Measurements from ENCODE around the gene FAM131B.

- TF ChIP-seq GABPA (IDR thresholded peaks at IDR 0.05; ENCODE audit: borderline replicate concordance, insufficient read depth, low read length), result no peak
- TF ChIP-seq USF2 (IDR thresholded peaks at IDR 0.05; ENCODE audit: low read length), result no peak
- no peak; a peak in 1 of 4 replicates for TF ChIP-seq SIN3A (conservative IDR thresholded peaks at IDR 0.05 in 1 of 2, IDR thresholded peaks at IDR 0.05 in 1 of 2; ENCODE audit: low read depth in 1 of 2, low read length in 2 of 2)
Measured at GRCh38 chr7:143408252-143408685, 45.8 kb upstream of the FAM131B start.
